GM21737 (cell line): ENCODE data around the gene SYNJ2.

Experiments used
- ATAC-seq: cut with Tn5 transposase; IDR thresholded peaks from one replicate; pipeline ENCODE4 v1.9.1; 2021; ENCODE audit warnings: mild to moderate bottlenecking, moderate library complexity; ENCODE audit not compliant: unreplicated experiment

SYNJ2 gene

DNA sequence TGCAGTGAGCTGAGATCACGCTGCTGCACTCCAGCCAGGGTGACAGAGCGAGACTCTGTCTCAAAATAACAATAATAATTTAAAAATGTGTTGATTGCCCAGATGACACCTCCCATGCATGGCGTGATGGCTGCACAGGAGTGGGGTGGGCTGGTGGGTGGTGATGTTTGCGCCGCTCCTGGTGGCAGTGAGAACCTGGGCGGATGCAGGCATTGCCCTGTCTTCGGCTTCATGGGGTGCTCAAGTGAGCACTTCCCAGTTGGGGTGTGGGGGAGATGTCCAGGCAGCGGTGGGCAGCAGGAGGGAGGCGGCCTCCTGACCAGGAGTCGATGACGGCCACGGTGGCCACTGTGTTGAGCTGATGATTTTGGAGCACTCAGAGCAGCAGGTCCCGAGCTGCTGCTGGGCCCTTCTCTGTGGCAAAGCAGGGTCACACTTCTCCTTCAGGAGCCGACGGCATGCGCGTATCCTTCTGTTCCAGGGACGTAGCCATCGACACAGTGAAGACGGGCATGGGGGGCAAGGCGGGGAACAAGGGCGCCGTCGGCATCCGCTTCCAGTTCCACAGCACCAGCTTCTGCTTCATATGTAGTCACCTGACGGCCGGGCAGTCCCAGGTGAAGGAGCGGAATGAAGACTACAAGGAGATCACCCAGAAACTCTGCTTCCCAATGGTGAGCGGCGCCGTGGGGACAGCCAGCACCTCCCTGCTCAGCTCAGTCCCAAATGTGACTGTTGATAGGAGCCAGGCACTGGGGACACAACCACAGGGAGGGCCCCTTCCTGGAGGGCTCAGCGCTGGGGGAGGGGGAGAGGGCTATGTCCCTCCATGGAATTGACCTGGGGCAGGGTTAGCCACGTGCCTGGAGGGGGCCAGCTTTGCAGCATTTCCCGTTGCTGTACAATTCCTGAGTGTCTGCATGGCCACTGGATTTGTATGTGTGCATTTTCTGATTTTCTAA lies 89.7 kb downstream of the SYNJ2 start:
- no peak for ATAC-seq

DNA sequence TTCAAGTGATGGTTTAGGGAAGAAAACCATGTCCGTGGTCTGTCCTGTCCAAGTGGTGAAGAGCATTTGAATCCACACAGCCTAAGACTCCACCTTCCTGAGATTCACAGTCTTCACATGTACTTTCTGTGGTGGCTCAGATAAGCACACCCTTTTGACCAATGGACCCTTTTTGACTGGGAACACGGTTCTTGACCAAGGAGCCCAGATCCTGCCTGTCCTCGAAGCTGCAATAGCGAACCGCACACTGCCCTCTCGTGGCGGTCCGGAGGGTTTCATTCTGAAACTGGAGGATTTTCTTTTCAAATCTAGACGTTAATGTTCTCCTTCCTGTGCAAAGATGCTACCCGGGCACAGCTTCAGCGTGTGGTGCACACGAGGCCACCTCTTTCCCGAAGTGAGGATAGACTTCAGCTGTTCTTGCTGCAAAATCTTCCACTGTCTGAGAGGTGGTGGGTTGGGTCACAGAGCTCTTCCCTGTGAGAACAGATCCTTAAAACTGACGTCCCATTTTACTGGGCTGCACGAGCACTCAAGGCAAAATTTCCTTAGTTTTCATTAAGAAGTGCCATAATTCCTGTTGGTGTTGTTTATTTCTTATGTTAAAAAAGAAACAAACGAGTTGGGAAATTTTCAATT lies 90.5 kb downstream of the SYNJ2 start:
- ATAC-seq, result no peak

DNA sequence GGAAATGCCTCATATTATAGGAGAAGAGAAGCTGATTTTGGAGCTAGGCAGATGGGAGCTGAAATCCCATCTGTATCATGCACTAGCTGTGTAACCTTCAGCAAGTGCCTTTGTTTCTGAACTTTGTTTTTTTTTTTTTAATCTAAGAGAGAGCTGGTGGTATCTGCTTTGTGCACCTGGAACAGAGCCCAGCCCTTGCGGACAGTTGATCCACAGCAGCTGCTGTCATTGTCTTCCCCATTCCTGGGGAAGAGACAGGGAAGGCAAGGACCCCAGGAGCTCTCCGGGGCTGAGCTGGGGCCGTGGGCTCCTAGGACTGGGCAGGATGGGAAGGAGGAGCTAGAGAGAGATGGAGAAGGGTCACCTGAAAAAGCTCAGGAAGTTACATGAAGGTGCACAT lies 92.1 kb downstream of the SYNJ2 start:
- ATAC-seq, result no peak

DNA sequence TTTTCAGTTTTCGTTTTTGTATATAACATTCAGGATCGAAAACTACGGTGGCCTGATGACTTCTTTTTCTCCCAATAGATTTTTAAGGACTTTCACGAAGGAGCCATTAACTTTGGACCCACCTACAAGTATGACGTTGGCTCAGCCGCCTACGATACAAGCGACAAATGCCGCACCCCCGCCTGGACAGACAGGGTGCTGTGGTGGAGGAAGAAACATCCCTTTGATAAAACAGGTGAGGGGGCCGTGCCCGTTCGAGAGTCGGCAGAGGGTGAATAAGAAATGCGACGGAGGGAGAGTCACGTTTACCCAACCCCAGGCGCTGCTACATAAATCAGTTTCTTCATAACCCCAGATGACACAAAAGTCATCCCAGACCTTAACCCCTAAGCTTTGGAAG lies 94.9 kb downstream of the SYNJ2 start:
- ATAC-seq, result no peak

DNA sequence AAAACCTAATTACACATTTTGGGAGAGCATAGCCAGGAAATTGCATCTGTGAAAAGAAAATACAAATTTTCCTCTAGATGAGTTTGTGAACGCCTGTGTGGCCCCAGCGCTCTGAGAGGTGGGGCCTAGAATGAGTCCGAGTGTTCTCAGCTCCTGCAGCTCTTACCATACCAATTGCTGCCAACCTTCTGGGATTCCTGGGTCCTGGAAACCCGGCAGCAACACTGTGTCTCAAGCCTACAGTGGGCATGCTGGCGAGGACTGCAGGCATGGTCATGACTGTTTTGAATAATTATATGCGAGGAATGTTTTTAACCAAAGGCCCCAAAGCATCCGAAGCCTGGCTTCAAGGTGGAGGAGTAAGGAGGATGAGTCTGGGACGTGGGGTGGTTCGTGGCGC lies 96.0 kb downstream of the SYNJ2 start:
- ATAC-seq, result no peak

DNA sequence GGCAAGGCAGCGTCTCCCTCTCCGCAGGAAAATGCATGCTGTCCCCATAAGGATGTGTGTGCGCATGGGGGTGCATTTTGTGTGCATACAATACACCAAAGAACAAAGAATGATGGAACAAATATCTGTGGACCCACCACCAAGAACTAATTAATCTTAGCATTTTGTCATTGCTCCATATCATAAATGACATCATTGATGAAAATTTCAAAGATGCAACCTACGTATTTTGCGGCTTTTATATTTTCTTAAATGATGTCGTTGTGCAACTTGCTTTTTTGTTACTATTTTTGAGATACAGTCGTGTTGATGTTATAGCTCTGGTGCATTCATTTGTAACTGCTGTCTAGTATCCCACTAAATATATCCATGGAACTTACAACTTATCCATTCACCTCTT lies 96.7 kb downstream of the SYNJ2 start:
- ATAC-seq, result no peak

DNA sequence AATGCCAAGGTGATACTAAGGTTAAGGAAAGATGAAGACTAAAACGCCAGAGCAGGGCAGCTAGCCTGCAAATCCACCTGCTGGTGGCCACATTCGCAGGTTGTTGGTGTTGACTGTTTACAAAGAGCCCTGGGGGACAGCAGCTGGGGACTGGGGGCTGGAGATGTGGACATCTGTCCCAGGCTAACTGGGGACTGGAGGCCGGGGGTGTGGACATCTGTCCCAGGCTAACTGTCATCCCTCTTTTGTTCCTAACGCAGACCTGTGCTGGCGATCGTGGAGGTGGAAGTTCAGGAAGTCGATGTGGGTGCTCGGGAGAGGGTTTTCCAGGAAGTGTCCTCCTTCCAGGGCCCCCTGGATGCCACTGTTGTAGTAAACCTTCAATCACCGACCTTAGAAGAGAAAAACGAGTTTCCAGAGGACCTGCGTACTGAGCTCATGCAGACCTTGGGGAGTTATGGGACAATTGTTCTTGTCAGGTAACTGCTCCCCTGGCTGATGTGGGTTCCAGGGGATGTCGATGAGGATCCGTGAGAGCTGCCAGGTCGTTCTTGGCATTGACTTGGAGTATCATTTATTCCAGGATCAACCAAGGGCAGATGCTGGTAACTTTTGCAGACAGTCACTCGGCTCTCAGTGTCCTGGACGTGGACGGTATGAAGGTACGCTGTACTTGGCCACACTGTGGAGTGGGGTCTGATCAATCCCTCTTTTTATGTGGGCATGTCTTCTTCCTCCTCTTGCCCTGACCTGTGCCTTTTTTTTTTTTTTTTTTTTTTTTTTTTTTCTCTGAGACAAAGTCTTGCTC lies 99.4 kb downstream of the SYNJ2 start:
- no peak for ATAC-seq

DNA sequence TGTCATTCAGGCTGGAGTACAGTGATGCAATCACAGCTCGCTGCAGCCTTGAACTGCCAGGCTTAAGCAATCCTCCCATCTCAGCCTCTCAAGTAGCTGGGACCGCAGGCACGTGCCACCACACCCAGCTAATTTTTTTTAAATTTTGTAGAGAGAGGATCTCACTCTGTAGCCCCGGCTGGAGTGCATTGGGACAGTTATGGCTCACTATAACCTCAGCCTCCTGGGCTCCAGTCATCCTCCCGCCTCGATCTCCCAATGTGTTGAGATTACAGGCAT lies 99.9 kb downstream of the SYNJ2 start:
- ATAC-seq, result no peak

DNA sequence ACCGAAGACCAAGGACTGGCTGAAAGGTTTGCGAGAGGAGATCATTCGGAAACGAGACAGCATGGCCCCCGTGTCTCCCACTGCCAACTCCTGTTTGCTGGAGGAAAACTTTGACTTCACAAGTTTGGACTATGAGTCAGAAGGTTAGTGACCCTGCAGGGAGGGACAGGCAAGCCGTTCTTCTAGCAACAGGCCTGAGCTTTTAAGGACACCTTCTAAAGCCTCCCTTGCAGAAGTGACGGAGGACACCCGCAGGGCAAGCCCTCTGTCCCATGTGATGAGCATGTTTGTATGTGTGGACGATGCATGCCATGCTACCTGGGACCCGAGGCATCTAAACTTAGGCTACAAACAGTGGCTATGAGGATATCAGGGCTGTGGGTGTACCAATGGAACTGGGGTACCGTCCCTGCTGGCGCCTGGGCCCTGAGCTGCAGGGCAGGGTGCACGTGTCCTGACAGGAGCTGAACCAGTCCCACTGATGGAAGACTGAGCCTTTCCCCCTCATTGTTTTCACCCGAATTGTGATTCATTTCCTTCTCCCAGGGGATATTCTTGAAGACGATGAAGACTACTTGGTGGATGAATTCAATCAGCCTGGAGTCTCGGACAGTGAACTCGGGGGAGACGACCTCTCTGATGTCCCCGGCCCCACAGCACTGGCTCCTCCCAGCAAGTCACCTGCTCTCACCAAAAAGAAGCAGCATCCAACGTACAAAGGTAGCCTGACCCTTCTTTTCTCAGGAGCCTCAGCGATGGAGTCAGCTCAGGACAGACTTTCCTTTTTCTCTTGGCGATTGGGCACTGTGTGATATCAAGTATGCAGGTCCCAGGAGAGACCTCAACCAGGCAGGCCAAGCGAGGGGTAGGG lies 102.0 kb downstream of the SYNJ2 start:
- no peak for ATAC-seq

DNA sequence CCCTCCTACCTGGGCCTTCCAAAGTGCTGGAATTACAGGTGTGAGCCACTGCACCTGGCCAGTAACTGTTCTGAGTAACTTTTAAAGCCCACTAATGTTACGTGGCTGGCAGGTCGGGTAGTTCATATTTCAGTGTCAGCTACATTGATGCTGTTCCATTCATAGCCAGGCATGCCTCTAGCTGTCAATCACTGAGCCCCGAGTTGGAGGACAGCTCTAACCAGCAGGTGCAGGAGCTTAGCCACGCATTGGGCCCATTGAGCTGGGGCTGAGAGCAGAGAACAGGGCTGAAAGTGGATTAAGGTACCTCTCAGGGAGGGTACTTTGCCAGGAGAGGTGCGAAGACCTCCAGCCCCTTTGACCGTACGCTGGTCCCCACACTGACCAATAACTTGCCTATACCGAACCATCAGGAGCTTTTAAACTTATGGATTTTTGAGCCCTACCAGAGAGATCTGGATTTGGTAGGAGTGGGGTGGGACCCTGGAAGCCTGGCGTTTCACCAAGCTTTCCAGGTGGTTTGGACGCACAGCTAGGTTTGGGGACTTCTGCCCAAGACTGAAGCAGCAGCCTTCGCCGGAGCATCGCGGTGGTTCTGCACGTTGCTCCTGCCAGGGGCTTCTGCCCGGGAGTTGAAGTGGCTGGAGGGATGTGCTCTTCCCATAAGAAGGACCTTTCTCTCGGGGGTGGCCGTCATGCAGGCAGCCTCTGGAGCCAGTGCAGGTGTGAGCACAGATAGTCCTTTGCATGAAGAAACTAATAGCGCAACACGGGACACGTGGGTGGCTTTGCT lies 103.8 kb downstream of the SYNJ2 start:
- ATAC-seq, result no peak

DNA sequence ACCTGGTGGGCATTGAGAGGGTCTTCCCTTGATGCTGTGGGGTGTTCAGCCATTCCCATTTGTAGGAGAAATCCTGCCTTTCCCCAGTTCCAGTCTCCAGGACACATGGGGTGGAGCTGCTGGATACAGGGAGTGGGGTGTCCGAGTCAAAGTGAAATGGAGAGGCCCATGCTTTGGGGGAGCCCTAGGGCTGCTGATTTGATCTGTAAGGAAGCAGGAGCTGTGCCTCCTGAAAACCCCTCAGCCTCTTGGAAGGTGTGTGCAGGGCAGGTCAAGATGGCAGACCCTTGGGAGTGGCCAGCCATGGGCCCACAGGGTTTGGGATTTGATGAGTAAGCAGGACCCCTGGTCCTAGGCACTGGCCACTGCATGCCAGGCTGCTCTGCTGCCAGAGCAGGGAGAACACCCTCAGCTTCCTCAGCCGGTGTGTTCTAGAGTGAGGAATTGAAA lies 104.4 kb downstream of the SYNJ2 start:
- ATAC-seq, result no peak

DNA sequence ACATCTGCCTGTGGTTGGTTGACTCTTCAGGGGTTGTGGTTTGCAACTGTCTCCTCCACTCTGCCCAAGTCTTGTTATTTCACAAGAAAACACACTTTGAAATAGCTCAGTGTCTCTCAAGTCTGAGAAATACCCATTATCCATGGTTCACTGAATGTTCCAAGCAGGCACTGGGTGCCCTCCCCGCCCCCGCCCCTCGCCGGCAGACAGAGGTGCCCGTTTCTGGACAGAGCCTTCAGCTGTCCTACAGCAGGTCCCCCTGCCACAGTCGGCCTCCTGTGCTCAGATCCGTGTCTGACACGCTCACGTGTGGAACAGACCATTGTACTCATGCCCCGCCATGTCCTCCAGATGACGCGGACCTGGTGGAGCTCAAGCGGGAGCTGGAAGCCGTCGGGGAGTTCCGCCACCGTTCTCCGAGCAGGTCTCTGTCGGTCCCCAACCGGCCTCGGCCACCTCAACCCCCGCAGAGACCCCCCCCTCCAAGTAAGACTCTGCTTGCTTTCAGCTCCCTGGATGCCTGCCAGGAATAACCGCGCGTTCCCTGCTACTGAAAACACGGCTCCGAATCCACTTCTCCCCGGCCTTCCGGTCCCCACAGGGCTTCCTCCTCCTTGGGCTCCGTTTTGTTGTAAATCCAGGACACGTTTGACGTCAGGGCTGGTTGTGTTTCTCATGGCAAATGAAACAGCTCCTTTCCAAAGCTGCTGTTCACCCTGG lies 105.0 kb downstream of the SYNJ2 start:
- ATAC-seq, result no peak

DNA sequence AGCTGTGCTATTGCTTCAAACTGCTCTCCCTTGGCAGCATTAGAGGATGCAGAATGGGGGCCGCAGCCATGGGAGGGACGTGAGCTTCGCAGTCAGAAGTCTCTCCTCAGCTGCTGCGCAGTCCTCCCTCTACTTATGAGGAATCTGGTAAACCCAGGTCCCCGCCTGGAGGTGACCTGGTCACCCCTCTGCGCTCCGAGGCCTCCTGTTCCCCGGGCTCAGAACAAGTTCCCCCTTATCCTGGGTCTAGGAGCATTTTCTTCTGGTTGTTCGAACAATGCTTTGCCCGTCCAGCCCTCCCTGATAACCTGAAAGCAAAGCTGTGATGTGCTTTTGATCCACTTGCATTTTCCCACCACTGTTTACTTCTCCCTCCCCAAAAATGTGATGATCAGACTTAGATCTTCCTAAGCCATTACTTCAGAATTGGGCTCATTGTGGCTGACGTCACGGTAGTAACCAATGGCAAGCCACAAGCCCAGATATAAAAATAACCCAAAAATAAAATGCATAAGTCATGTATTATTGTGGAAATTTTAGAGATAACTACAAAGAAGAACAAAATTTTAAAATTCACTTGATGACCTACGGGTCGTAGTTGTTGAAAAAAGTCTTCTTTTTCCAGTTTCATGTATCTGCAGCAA lies 105.7 kb downstream of the SYNJ2 start:
- no peak for ATAC-seq

DNA sequence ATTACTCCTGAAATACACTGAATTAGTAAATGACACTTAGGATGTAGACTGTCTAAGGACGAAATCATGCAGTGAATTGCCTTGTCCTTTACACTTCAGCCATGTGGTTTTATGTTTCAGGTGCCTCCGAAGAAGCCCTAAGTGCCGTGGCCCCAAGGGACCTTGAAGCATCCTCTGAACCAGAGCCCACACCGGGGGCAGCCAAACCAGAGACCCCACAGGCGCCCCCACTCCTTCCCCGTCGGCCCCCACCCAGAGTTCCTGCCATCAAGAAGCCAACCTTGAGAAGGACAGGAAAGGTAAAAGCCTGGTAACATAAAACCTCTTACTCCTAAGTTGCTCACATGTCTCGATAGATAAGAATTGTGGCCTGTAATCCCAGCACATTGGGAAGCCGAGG lies 111.1 kb downstream of the SYNJ2 start:
- no peak for ATAC-seq

DNA sequence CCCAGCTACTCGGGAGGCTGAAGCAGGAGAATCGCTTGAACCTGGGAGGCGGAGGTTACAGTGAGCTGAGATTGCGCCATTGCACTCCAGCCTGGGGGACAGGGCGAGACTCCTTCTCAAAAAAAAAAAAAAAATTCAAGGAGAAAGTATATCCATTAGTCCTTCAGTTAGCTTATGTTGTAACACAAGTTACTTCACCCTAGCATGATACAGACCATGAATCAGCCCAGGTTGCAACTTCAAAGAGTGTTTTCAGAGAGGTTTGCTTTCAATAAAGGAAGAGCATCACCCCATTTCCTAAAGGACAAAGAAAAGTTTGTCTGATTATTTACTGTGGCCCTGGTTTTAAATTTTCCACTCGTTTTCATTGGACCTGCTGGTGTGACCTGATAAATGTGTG lies 113.4 kb downstream of the SYNJ2 start:
- ATAC-seq, result no peak

DNA sequence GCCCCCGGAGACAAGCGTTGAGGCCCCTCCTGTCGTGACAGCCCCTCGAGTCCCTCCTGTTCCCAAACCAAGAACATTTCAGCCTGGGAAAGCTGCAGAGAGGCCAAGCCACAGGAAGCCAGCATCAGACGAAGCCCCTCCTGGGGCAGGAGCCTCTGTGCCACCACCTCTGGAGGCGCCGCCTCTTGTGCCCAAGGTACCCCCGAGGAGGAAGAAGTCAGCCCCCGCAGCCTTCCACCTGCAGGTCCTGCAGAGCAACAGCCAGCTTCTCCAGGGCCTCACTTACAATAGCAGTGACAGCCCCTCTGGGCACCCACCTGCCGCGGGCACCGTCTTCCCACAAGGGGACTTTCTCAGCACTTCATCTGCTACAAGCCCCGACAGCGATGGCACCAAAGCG lies 114.0 kb downstream of the SYNJ2 start:
- ATAC-seq, result no peak

DNA sequence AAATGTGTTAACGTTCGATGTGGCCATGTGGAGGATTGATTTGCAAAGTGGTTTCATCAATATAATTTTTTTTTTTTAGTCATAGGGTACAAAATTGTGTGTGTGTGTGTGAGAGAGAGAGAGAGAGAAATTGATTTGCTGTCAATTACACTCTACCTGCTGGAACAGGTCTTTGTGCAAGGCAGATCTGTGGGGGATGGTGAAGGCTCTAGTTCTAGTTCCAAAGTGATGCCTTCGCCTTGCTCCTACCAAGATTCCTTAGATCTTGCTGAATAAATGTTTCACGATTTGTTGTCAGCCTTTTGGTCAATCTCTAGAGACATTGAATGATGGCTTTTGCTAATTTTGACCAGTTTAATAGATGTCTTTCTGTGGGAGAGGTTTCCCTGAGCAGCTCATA lies 121.6 kb downstream of the SYNJ2 start:
- ATAC-seq, result no peak

DNA sequence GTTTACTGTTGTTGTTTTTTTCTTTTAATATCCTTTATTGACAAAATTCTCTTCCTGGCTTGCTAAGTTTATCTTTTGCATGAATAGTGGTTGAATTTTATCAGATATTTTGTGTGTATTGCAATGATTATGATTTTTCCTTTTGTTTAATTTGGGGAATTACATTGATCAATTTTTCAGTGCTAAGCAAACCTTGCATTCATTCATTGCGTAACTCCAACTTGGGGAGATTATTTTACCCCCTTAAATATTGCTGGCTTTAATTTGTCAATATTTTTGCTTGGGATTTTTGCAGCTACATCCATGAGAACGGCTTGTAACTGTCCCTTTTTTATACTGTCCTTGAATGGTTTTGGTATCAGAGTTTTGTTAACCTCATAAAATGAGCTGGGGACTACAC lies 123.0 kb downstream of the SYNJ2 start:
- ATAC-seq, result no peak

DNA sequence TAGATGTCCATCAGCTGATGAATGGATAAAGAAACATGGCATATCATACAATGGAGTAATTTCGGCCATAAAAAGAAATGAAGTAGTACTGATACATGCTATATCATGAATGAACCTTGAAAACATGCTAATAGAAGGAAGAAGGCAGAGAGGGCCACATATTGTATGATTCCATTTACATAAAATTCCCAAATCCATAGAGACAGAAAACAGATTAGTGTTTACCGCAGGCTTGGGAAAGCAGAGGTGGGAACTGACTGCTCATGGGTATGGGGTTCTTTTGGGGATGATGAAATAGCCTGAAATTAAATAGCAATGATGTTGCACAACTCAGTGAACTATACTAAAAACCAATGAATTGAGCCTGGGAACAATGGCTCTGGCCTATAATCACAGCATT lies 128.1 kb downstream of the SYNJ2 start:
- ATAC-seq, result no peak
